Neural cell (in vitro differentiated cells): ENCODE measurements around the gene TAF3. TPM values are rescaled to one million over a fixed set of nuclear protein-coding genes. Genes with fewer than 3 reads are reported as not detected.

ENCODE experiments used
- H2AFZ ChIP-seq: fragments of 200-600, 300-800 bp; sonication (generic), shearing (Covaris generic); 2 replicates; pipeline ENCODE4 v1.6.0; 2014; ENCODE audit warnings: low read depth, mild to moderate bottlenecking, antibody characterized with exemption, low read length, moderate library complexity
- H3F3A ChIP-seq: fragments of 200-600 bp; shearing (Covaris generic); 2 replicates; pipeline ENCODE4 v1.6.1; 2016; ENCODE audit warnings: mild to moderate bottlenecking, moderate library complexity, mixed read lengths, antibody characterized with exemption, low read length; ENCODE audit not compliant: insufficient read depth, poor library complexity, severe bottlenecking
- H3K27ac ChIP-seq: fragments of 200-600, 300-800 bp; sonication (generic), shearing (Covaris generic); 2 replicates; pipeline ENCODE4 v1.5.1; 2014; ENCODE audit warnings: mild to moderate bottlenecking, low read length, moderate library complexity
- H3K27me3 ChIP-seq: fragments of 300-800, 200-600 bp; sonication (generic), shearing (Covaris generic); 2 replicates; pipeline ENCODE4 v1.6.0; 2014; ENCODE audit warnings: mild to moderate bottlenecking, low read depth, low read length, moderate library complexity; ENCODE audit not compliant: insufficient read depth
- H3K36me3 ChIP-seq: fragments of 300-800, 200-600 bp; sonication (generic), shearing (Covaris generic); 2 replicates; pipeline ENCODE4 v1.5.1; 2014; ENCODE audit warnings: mild to moderate bottlenecking, antibody characterized with exemption, low read length, moderate library complexity; ENCODE audit not compliant: insufficient read depth
- H3K4me2 ChIP-seq: fragments of 300-800, 200-600 bp; sonication (generic), shearing (Covaris generic); 2 replicates; pipeline ENCODE4 v1.6.0; 2014; ENCODE audit warnings: mild to moderate bottlenecking, low read length
- H3K4me3 ChIP-seq: fragments of 300-800, 200-600 bp; sonication (generic), shearing (Covaris generic); 2 replicates; pipeline ENCODE4 v1.5.1; 2014; ENCODE audit warnings: mild to moderate bottlenecking, low read length, moderate library complexity
- H3K79me2 ChIP-seq: fragments of 200-600 bp; shearing (Covaris generic); replicated peaks from 2 replicates; pipeline ENCODE4 v1.6.0; 2014; ENCODE audit warnings: mild to moderate bottlenecking, low read length, moderate library complexity; ENCODE audit not compliant: insufficient read depth
- H3K9ac ChIP-seq: fragments of 300-800, 200-600 bp; sonication (generic), shearing (Covaris generic); 2 replicates; pipeline ENCODE4 v1.6.1; 2016; ENCODE audit warnings: mild to moderate bottlenecking, low read length, mixed read lengths
- H3K9me2 ChIP-seq: fragments of 200-600 bp; shearing (Covaris generic); 2 replicates; pipeline ENCODE4 v1.6.1; 2016; ENCODE audit warnings: mild to moderate bottlenecking, low read length, mixed read lengths; ENCODE audit not compliant: insufficient read depth
- H3K9me3 ChIP-seq: fragments of 200-600, 300-800 bp; sonication (generic), shearing (Covaris generic); 2 replicates; pipeline ENCODE4 v1.6.1; 2016; ENCODE audit warnings: mild to moderate bottlenecking, mixed run types, low read length, moderate library complexity, mixed read lengths
- H4K20me1 ChIP-seq: fragments of 200-600 bp; shearing (Covaris generic); 2 replicates; pipeline ENCODE4 v1.6.1; 2016; ENCODE audit warnings: mild to moderate bottlenecking, mixed run types; ENCODE audit not compliant: insufficient read depth
- CTCF ChIP-seq: fragments of 450-650 bp; IDR thresholded peaks from 2 replicates; pipeline ENCODE4 v1.5.1; 2014; ENCODE audit warnings: antibody characterized with exemption, mild to moderate bottlenecking, moderate library complexity; ENCODE audit not compliant: poor library complexity, severe bottlenecking
- EP300 ChIP-seq: fragments of 450-650 bp; conservative IDR thresholded peaks from 2 replicates; pipeline ENCODE4 v1.6.1; 2014; ENCODE audit warnings: antibody characterized with exemption, mild to moderate bottlenecking, moderate library complexity; ENCODE audit not compliant: poor library complexity, severe bottlenecking
- EZH2 ChIP-seq: fragments of 200-600, 300-800 bp; shearing (Covaris generic), sonication (generic); IDR thresholded peaks from 2 replicates; pipeline ENCODE4 v1.6.1; 2014; ENCODE audit warnings: antibody characterized with exemption, low read length, borderline replicate concordance, mild to moderate bottlenecking; ENCODE audit not compliant: insufficient read depth, poor library complexity, severe bottlenecking
- MXI1 ChIP-seq: fragments of 450-650 bp; conservative IDR thresholded peaks from 2 replicates; pipeline ENCODE4 v1.6.1; 2014; ENCODE audit warnings: antibody characterized with exemption, mild to moderate bottlenecking; ENCODE audit not compliant: poor library complexity, severe bottlenecking
- POLR2AphosphoS5 ChIP-seq: IDR thresholded peaks from 2 replicates; pipeline ENCODE4 v1.6.1; 2012
- RAD21 ChIP-seq: fragments of 450-650 bp; conservative IDR thresholded peaks from 2 replicates; pipeline ENCODE4 v1.6.1; 2014; ENCODE audit warnings: antibody characterized with exemption, mild to moderate bottlenecking, moderate library complexity
- REST ChIP-seq: IDR thresholded peaks from 2 replicates; pipeline ENCODE4 v1.6.1; 2012; ENCODE audit warnings: borderline replicate concordance
- SMC3 ChIP-seq: fragments of 450-650 bp; conservative IDR thresholded peaks from 2 replicates; pipeline ENCODE4 v1.6.1; 2014; ENCODE audit warnings: antibody characterized with exemption, mild to moderate bottlenecking, moderate library complexity; ENCODE audit not compliant: poor library complexity
- TAF1 ChIP-seq: IDR thresholded peaks from 2 replicates; pipeline ENCODE4 v1.6.1; 2012; ENCODE audit warnings: low read depth
- polyA plus RNA-seq: library from polyadenylated mRNA; depleted of rRNA; stranded (reverse); fragments of >200 nt; gene quantifications from 2 replicates; pipeline ENCODE4 v1.2.3, GENCODE V29; 2014

The TAF3 gene
- polyA plus RNA-seq, 1 donor from 2014 or later: 2.0 TPM

GRCh38 chr10:8009031-8009430, 190.7 kb downstream of the TAF3 start:
- no peak overlapping the region for H3K27ac ChIP-seq

GRCh38 chr10:8013006-8013405, 194.7 kb downstream of the TAF3 start:
- H4K20me1 ChIP-seq: no peaks in the 10 kb centered on the region
- peaks cover 7% of the 10 kb centered on the region for H3K36me3 ChIP-seq
- no peak overlapping the region for H2AFZ ChIP-seq
- no peak overlapping the region for H3K4me3 ChIP-seq
- H3K4me2 ChIP-seq: no peak overlapping the region
- H3K9me2 ChIP-seq: no peaks in the 10 kb centered on the region
- no peak overlapping the region for H3K9ac ChIP-seq
- no peaks in the 10 kb centered on the region for H3F3A ChIP-seq
- no peaks in the 10 kb centered on the region for H3K9me3 ChIP-seq
- no peak overlapping the region for H3K27ac ChIP-seq
- H3K79me2 ChIP-seq: no peaks in the 10 kb centered on the region
- H3K27me3 ChIP-seq: no peaks in the 10 kb centered on the region
- TF ChIP-seq MXI1 (no peak), SMC3 (no peak), EP300 (no peak), EZH2 (no peak), REST (no peak), TAF1 (no peak), POLR2AphosphoS5 (no peak)

More at GRCh38 chr10:8009031-8009430, 190.7 kb downstream of the TAF3 start:
- no peaks in the 10 kb centered on the region for H3F3A ChIP-seq
- no peak overlapping the region for H3K4me3 ChIP-seq
- H3K36me3 ChIP-seq: no peaks in the 10 kb centered on the region
- no peaks in the 10 kb centered on the region for H3K9me2 ChIP-seq
- no peaks in the 10 kb centered on the region for H3K79me2 ChIP-seq
- no peak overlapping the region for H3K4me2 ChIP-seq
- no peak for TF ChIP-seq EZH2
- no peak for TF ChIP-seq SMC3
- TF ChIP-seq TAF1: no peak
- TF ChIP-seq REST: no peak
- TF ChIP-seq MXI1: no peak
- no peak for TF ChIP-seq CTCF
- TF ChIP-seq RAD21: no peak
- TF ChIP-seq EP300: no peak
- no peak for TF ChIP-seq POLR2AphosphoS5
- no peak overlapping the region for H2AFZ ChIP-seq
- H3K27me3 ChIP-seq: no peaks in the 10 kb centered on the region
- H3K9me3 ChIP-seq: peaks cover 7% of the 10 kb centered on the region
- no peaks in the 10 kb centered on the region for H4K20me1 ChIP-seq
- no peak overlapping the region for H3K9ac ChIP-seq
